Kidney epithelial cell (primary cell): ENCODE data around the gene LIMS2. TPM values are rescaled to one million over a fixed set of nuclear protein-coding genes. Genes with fewer than 3 reads are reported as not detected.

ENCODE experiments used
- DNase-seq: peaks from one replicate; pipeline ENCODE4 v3.0.0-alpha.2; 2010; ENCODE audit warnings: low read depth
- H3K27me3 ChIP-seq: 2 replicates; pipeline ENCODE4 v1.6.0; 2011; ENCODE audit warnings: low read length; ENCODE audit not compliant: control insufficient read depth, insufficient read depth
- H3K36me3 ChIP-seq: 2 replicates; pipeline ENCODE4 v1.5.1; 2011; ENCODE audit warnings: low read length; ENCODE audit not compliant: control insufficient read depth, insufficient read depth
- H3K4me3 ChIP-seq: 2 replicates; pipeline ENCODE4 v1.5.1; 2011; ENCODE audit warnings: low read depth, mild to moderate bottlenecking, control low read depth, low read length
- total RNA-seq: library from RNA; depleted of rRNA; stranded (reverse); fragments of >200 nt; gene quantifications from 2 replicates; pipeline ENCODE4 v1.2.3, GENCODE V29; 2015
- TF ChIP-seq, protein P1 (sequence below): IDR thresholded peaks from 2 replicates; pipeline ENCODE4 v1.5.1; 2011; ENCODE audit warnings: mild to moderate bottlenecking, moderate library complexity, low read length, control low read depth, inconsistent platforms; ENCODE audit not compliant: insufficient read depth, poor library complexity, severe bottlenecking

The LIMS2 gene
- total RNA-seq, 1 donor from 2014 or later, result 2.3 TPM

DNA sequence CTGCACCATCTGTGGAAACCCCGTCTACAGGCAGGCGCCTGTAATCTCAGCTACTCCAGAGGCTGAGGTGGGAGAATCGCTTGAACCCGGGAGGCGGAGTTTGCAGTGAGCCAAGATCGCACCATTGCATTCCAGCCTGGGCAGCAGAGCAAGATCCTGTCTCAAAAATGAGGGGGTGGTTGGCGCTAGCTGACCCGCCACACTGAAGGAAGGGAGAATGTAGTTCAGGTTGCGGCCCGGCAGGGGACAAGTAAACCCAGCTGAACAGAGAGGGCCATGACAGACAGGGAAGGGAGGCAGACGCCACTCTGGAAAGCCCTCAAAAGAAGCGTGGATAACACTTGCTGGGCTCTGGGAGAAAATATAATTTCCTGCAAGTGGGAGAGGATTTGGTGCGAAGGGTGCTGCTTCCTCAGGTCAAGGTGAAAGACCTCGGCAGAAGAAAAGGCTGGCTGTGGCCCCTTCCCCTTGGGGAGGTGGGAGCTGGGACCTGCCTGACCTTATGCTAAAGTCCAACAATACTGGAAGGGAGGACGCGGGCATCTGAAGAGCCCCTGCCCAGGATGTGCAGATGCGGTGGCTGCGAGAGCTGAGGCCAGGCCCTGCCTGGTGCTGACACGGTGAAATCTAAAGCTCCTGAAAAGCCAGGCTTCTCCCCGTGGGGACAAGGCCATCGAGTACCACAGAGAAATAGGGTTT, 22.3 kb upstream of the LIMS2 start:
- TF ChIP-seq, protein P1, sequence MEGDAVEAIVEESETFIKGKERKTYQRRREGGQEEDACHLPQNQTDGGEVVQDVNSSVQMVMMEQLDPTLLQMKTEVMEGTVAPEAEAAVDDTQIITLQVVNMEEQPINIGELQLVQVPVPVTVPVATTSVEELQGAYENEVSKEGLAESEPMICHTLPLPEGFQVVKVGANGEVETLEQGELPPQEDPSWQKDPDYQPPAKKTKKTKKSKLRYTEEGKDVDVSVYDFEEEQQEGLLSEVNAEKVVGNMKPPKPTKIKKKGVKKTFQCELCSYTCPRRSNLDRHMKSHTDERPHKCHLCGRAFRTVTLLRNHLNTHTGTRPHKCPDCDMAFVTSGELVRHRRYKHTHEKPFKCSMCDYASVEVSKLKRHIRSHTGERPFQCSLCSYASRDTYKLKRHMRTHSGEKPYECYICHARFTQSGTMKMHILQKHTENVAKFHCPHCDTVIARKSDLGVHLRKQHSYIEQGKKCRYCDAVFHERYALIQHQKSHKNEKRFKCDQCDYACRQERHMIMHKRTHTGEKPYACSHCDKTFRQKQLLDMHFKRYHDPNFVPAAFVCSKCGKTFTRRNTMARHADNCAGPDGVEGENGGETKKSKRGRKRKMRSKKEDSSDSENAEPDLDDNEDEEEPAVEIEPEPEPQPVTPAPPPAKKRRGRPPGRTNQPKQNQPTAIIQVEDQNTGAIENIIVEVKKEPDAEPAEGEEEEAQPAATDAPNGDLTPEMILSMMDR, result no peak
- no peak overlapping the region for H3K4me3 ChIP-seq
- no peaks in the 10 kb centered on the region for H3K27me3 ChIP-seq
- DNase-seq, result no peak
- H3K36me3 ChIP-seq, result no peaks in the 10 kb centered on the region

DNA sequence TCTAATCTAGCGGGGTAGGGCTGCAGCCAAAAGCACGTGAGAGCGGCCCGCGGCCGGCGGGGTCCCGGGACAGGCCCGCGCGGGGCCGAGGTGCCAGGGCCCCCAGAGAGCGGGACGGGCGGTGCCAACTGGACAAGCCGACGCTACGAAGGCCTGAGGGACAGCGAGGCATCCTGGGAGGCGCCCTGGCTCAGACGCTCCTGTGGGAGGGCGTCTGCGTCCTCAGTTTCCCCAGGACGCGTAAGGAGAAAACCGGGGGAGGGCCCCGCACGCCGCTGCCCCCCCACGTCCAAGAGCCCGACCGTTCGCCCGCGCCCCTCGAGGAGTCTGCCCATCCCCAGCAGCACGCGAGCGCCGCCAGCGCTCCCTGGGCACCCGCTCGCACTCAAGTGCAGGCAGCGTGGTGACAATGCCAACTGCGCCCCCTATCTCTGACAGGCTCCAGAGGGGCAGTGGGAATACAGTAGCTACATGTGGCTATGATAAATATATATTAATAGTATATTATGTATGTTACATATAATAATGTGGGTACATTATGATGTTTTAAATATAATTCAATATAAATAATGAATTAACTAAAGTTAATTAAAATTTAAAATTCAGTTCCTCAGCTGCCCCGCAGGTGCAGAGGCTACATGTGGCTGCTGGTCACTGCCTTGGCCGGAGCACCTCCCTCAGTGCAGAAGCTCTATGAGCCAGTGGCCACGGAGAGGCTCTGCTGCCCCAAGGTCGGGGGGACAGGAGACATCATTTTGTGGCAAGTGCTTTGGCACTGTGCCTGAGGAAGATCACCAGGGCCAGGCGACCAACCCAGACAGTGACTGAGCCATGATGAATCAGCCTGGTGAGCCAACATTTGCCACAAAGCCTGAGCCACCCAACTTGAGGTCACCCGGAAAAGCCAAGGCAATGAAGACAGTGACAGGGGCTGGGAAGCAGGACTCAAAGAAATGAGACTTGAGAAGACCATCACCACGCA, 20.5 kb upstream of the LIMS2 start:
- TF ChIP-seq, protein P1, result peak; percentile 51
- H3K4me3 ChIP-seq, result no peak overlapping the region
- DNase-seq, result no peak

DNA sequence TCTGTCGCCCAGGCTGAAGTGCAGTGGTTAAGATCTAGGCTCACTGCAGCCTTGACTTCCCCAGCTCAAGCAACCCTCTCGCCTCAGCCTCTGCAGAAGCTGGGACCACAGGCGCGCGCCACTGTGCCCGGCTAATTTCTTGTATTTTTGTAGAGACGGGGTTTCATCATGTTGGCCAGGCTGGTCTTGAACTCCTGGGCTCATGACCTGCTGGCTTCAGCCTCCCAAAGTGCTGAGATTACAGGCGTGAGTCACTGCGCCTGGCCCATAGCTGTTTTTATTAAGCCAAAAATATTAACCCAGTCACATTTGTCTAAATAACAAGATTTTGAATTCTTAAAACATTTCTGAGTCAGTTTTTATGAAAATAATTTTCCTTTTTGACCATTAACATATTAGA, 19.7 kb upstream of the LIMS2 start:
- H3K4me3 ChIP-seq, result no peak overlapping the region
- no peak for DNase-seq
- H3K36me3 ChIP-seq, result no peaks in the 10 kb centered on the region
- no peaks in the 10 kb centered on the region for H3K27me3 ChIP-seq
- TF ChIP-seq, protein P1, result no peak

More for the DNA sequence above, 20.5 kb upstream of the LIMS2 start:
- Histone ChIP-seq H3K27me3 (no peaks in the 10 kb centered on the region), H3K36me3 (no peaks in the 10 kb centered on the region)

GRCh38 chr2:127690696-127691095, 15.4 kb upstream of the LIMS2 start:
- no peak for DNase-seq
- TF ChIP-seq, protein P1, result no peak
- H3K27me3 ChIP-seq, result no peaks in the 10 kb centered on the region
- no peaks in the 10 kb centered on the region for H3K36me3 ChIP-seq
- H3K4me3 ChIP-seq, result no peak overlapping the region

- Histone ChIP-seq H3K4me3 (no peak overlapping the region), H3K36me3 (no peaks in the 10 kb centered on the region), H3K27me3 (no peaks in the 10 kb centered on the region)
- TF ChIP-seq, protein P1, result no peak
- DNase-seq, result no peak
These were observed 13.1 kb upstream of the LIMS2 start for GRCh38 chr2:127688405-127688804.
